ENCODE data around the gene SLC39A9.

Gene SLC39A9

DNA sequence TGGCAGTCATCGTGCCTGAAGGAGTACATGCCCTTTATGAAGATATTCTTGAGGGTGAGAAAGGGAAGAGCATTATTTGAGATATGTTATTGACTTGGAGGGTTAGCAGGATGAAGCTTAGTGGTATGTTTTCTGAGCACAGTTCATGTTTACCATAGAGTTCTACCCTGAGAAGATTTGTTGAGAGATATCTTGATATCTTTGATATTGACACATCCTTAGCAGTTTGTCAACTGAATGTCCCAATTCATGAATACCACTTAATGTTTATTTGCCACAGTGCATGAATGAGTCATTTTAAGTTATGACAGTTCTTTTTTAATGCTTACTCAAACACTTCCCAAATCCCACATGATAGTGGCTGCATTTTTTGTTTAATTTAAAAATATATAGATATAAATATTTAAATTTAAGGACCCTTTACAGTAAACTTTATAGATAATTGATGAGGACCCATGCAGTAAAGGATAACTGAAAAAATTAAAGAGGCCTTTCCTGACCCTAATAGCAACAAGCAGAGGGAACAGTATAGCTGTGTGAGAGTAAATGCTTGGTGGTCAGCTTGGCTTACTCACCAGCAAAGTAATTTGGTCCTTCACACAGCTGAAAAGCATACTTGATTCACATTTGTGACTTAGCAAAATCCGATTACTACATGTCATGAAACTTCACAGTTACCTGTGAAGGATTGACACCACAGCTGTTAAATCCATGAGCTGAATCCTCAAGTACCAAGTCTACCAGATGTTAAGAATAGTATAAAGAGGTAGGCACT lies 25.8 kb downstream of the SLC39A9 start:
- no peak for DNase-seq (ENCODE audit: low spot score)

DNA sequence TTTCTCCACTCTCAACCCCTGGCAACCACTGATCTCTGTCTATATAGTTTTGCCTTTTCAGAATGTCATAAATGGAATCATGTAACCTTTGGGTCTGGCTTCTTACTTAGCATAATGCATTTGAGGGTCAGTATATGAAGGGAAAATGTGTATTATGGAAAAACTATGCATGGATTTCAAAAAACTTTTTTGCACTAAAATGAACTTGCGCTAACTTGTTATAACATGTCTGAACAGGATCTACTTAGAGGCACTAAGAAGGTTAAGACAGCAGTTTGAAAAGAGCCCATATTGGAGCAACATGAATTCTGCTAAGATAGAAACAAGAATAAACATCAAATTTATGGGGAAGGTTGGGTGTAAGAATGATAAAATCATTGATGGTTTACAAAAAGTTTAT lies 29.1 kb downstream of the SLC39A9 start:
- DNase-seq (ENCODE audit: low spot score) = no peak

DNA sequence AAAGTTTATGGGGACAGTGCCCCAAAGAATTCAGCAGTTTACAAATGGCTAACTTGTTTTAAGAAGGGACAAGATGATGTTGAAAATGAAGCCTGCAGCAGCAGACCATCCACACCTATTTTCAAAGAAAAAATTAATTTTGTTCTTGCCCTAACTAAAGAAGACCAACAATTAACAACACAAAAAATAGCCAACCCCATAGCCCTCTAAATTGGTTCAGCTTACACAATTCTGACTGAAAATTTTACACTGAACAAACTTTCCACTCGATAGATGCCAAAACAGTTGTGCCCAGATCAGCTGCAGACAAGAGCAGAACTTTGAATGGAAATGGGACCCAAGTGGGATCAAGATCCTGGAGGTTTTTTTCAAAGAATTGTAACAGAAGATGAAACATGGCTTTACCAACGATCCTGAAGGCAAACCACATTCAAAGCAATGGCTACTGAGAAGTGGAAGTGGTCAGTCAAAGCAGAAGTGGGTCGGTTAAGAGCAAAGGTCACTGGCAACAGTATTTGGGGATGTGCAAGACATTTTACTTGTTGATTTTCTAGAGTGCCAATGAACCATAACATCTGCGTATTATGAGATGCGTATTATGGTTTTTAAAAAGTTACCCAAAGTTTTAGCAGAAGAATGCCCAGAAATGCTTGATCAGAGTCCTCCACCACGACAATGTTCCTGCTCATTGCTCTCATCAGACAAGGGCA lies 30.0 kb downstream of the SLC39A9 start:
- no peak for DNase-seq (ENCODE audit: low spot score)

DNA sequence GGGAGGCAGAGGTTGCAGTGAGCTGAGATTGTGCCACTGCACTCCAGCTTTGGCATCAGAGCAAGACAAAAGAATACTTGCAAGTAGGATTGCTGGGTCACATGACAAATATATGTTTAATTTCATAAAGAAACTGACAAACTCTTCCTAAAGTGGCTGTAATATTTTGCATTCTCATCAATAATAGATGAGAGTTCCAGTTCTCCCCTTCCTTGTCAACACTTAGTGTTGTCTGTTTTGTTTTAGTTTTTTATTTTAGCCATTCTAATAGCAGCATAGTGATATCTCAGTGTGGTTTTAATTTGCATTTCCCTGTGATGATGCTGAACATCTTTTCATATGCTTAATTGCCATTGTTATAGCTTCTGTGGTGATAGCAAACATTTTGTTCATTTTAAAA lies 31.2 kb downstream of the SLC39A9 start:
- no peak for DNase-seq (ENCODE audit: low spot score)

DNA sequence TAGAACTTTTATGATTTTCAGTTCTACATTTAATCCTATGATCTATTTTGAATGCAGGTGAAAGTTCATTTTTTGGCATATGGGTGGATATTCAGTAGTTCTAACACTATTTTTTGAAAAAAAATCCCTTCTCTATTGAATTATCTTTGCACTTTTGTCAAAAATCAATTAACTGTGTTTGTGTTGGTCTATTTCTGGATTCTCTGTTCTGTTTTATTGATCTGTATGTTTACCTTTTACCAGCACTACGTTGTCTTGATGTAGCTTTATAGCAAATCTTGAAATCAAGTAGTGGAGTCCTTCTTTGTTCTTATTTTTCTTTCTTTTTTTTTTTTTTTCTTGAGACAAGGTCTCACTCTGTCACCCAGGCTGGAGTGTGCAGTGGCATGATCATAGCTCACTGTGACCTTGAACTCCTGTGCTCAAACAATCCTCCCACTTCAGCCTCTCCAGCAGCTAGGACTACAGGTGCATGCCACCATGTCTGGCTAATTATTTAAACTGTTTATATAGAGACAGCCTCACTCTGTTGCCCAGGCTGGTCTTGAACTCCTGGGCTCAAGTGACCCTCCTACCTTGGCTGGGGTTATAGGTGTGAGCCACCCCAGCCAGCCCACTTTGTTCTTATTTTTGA lies 31.9 kb downstream of the SLC39A9 start:
- DNase-seq (ENCODE audit: low spot score) = no peak

DNA sequence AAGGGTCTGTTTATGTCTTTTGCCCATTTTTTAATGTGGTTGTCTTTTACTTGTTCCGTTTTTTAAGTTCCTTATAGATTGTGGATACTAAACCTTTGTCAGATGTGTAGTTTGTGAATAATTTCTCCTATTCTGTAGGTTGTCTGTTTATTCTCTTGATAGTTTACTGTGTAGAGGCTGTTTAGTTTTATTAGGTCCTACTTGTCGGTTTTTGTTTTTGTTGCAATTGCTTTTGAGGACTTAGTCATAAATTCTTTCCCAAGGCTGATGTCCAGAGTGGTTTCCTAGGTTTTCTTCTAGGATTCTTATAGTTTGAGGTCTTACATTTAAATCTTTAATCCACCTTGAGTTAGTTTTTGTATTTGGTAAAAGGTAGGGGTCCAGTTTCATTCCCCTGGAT lies 33.9 kb downstream of the SLC39A9 start:
- no peak for DNase-seq (ENCODE audit: low spot score)

DNA sequence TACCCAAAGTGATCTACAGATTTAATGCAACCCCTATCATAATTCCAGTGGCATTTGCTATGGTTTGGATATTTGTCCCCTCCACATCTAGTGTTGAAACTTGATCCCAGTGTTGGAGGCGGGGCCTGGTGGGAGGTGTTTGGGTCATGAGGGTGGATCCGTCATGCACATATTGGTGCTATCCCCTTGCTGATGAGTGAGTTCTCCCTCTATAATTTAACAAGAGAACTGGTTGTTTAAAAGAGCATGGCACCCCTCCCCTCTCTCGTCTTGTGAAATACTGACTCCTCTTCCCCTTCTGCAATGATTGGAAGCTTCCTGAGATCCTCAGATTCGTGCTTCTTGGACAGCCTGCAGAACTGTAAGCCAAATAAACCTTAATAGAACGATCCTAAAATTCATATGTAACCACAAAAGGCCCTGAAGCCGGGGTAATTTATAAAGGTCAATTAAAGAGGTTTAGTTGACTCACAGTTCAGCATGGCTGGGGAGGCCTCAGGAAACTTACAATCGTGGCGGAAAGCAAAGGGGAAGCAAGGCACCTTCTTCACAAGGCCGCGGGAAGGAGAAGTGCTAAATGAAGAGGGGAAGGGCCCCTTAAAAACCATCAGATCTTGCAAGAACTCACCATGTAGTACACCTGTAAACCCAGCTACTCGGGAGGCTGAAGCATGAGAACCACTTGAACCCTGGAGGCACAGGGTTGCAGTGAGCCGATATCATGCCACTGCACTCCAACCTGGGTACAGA lies 41.2 kb downstream of the SLC39A9 start:
- DNase-seq (ENCODE audit: low spot score) = no peak

DNA sequence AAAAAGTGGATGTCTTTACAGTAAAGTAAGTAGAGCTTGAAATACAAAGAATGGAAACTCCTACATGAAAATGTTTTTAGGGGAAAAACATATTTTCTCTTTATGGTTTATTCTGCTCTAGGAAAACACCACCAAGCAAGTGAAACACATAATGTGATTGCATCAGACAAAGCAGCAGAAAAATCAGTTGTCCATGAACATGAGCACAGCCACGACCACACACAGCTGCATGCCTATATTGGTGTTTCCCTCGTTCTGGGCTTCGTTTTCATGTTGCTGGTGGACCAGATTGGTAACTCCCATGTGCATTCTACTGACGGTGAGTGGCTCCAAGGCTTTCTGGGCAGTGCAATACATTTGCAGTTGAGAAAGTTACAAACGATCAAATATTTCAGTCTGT lies 43.5 kb downstream of the SLC39A9 start:
- DNase-seq (ENCODE audit: low spot score) = no peak

DNA sequence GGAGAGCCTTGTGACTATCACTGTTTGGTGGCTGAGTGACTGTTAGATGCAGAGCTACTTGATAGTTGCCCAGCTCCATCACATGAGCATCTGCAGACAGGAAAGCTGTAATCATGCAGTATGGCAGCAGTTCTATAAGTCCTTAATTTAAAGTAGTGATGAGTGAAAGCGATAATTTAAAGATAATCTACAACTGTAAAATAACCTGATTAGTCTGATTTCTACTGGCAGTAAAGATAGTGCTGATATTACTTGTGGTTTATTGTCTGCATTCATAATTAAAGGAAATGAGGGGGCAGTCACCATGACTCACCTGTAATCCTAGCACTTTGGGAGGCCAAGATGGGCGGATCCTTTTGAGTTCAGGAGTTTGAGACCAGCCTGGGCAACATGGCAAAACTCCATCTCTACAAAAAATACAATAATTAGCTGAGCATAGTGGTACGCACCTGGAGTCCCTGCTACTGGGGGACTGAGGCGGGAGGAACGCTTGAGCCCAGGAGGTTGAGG lies 44.9 kb downstream of the SLC39A9 start:
- no peak for DNase-seq (ENCODE audit: low spot score)

DNA sequence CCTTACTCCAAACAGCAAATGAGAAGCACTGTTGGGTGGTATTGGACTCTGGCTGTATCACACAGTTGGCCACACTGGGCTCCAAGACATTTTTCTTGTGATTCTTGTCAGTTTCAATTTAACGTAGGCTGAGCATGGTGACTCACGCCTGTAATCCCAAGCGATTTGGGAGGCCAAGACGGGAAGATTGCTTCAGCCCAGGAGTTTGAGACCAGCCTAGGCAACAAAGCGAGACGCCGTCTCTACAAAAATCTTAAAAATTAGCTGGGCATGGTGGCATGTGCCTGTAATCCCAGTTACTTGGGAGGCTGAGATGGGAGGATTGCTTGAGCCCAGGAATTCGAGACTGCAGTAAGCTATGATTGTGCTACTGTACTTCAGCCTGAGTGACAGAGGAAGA lies 50.7 kb downstream of the SLC39A9 start:
- DNase-seq (ENCODE audit: low spot score) = no peak

DNA sequence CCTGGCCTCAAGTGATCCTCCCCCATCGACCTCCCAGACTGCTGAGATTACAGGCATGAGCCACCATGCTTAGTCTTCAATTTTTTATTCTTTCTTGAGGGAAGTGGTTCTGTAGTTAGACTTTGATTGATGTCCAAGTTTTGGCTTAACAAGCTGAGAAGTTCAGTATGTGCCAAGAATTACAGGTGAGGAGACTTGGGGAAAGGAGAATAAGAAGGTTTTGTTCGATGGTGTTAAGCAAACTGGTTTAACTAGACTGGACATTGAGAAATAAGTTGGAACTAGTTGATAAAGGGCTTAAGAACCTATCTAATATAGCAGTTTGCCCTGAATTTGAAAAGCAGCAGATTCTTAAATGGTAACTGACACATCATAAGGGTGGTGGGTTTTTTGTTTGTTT lies 53.4 kb downstream of the SLC39A9 start:
- DNase-seq (ENCODE audit: low spot score) = no peak

DNA sequence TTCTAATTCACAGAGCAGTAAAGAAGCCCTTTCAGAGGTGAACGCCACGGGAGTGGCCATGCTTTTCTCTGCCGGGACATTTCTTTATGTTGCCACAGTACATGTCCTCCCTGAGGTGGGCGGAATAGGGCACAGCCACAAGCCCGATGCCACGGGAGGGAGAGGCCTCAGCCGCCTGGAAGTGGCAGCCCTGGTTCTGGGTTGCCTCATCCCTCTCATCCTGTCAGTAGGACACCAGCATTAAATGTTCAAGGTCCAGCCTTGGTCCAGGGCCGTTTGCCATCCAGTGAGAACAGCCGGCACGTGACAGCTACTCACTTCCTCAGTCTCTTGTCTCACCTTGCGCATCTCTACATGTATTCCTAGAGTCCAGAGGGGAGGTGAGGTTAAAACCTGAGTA lies 59.9 kb downstream of the SLC39A9 start:
- no peak for DNase-seq (ENCODE audit: low spot score)

DNA sequence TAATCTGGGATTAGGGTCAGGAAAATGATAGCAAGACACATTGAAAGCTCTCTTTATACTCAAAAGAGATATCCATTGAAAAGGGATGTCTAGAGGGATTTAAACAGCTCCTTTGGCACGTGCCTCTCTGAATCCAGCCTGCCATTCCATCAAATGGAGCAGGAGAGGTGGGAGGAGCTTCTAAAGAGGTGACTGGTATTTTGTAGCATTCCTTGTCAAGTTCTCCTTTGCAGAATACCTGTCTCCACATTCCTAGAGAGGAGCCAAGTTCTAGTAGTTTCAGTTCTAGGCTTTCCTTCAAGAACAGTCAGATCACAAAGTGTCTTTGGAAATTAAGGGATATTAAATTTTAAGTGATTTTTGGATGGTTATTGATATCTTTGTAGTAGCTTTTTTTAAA lies 60.6 kb downstream of the SLC39A9 start:
- no peak for DNase-seq (ENCODE audit: low spot score)

DNA sequence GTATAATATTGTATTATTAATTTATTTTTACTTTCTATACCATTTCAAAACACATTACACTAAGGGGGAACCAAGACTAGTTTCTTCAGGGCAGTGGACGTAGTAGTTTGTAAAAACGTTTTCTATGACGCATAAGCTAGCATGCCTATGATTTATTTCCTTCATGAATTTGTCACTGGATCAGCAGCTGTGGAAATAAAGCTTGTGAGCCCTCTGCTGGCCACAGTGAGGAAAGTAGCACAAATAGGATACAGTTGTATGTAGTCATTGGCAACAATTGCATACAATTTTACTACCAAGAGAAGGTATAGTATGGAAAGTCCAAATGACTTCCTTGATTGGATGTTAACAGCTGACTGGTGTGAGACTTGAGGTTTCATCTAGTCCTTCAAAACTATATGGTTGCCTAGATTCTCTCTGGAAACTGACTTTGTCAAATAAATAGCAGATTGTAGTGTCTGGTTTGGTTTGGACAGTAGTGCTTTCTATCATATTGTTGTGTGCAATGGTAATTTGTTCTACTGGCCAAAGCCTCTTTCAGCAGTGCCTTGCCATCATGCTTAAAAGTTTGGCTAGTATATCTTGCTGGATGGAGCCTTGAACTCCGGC lies 61.7 kb downstream of the SLC39A9 start:
- DNase-seq (ENCODE audit: low spot score) = peak; percentile 54

DNA sequence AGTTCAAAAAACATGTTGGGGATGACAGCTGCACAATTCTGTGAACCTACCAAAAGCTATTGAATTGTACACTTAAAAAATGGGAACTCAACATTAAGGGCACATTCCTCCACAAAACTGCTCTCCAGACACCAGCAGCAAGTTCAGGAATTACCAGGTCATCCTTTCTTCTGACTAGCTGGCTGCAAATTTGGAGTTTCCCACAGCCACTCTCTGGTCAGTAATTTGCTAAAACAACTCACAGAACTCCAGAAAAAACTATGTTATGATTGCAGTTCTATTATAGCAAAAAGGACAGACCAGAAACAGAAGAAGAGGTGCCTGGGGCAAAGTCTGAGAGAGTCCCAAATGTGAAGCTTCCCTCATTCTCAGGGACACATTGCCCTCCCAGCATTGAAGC lies 65.9 kb downstream of the SLC39A9 start:
- DNase-seq (ENCODE audit: low spot score) = no peak

DNA sequence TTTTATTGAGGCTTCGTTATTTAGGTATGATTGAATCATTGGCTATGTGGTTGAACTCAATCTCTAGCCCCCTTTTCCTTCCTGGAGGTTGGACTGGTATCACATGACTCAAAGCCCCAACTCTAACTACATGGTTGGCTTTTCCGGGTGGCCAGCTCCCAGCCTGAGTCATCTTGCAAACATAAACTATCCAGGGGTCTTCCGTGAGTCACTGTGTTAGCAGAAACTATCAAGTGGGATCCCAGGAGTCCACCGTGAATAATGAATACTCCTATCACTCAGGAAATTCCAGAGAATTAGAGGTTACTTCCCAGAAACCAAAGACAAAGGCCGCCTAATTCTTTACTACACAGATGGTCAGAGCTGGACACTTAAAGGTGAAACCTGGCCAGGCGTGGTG lies 66.3 kb downstream of the SLC39A9 start:
- no peak for DNase-seq (ENCODE audit: low spot score)

DNA sequence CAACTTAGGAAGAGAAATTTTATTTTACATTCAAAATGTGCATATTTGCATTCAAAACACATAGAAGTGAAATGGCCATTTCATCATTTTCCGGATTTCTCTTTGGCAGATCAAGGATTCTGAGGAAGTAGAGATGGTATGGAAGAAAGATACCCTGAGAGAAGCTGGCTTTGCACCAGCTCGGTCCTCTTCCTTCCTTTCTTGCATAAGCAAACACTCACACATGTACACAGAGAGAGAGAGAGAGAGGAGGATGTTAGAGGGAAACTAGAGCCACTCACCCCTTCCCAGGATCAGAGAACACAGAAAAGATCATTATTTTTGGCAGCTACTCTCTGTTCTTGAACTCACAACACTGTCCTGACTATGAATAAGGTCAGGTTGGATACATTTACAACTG lies 70.5 kb downstream of the SLC39A9 start:
- DNase-seq (ENCODE audit: low spot score) = no peak

DNA sequence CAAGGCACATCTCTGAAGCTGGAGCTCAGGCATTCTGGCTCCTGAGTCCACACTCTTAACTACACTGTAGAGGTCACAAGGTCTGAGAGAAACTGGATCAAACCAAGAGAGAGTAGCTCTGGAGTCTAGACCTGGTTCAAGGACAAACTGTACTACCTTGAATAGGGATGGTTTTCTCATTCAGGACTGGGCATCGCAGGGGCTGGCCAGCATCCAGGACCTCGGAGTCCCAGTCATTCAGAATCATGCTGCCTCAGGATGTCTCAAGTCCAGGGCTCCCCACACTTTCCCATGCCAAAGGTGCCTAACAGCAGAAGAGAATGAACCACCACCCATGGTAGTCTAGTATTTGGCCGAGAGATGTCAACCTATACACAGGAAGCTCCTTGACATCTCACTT lies 72.9 kb downstream of the SLC39A9 start:
- DNase-seq (ENCODE audit: low spot score) = no peak

DNA sequence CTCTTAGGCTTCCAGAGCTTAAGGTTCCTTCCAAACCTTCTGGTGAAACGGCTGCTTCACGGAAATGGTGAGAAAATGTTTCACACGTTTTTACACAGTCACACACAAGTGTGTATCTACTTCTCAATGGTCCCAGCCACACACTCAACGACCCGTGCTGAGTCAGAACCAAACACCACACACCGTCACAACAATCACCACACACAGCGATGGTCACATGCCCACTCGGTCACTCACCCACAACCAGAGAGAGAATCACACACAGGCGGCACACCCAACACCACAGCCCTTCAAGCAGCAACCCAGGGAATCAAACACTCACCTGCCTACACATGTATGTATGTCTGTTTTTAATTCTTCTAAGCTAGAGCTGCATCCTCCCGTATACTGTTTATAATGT lies 73.4 kb downstream of the SLC39A9 start:
- no peak for DNase-seq (ENCODE audit: low spot score)

DNA sequence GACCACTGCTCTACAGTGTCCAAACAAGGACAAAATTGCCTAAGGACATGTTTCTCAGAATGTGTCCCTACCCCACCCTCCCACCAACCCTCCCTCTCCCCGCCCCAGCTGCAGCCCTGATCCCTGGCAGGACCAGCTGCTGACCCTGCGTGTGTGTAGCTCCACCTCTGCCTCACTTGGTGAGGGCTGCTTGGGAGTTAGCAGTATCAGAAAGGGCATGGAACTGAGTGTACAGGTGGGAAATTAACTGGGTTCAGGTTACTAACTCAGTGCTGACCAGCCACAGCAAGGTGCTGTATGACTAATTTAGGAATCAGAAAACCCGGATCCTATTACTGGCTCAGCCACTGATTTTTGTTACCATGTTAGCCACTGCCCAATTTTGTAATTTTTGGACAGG lies 74.8 kb downstream of the SLC39A9 start:
- no peak for DNase-seq (ENCODE audit: low spot score)

DNA sequence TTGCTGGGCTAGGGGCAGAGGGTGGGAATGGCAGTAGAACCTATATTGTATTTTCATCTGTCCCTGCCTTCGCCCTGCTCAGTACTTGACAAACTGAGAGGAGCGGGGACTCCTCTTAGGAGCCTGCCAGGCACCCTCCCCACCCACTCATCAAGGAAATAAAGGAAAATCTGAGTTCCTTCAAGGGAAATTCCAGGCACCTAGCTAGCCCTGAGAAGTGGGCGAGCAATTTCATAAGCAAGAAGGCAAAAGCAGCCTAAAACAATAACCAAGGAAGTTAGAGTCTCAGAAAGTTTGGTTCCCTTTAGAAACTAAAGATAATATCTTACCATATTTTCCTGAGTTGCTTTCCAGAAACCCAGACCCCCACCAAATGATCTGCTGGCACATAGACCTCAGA lies 75.5 kb downstream of the SLC39A9 start:
- DNase-seq (ENCODE audit: low spot score) = no peak

DNA sequence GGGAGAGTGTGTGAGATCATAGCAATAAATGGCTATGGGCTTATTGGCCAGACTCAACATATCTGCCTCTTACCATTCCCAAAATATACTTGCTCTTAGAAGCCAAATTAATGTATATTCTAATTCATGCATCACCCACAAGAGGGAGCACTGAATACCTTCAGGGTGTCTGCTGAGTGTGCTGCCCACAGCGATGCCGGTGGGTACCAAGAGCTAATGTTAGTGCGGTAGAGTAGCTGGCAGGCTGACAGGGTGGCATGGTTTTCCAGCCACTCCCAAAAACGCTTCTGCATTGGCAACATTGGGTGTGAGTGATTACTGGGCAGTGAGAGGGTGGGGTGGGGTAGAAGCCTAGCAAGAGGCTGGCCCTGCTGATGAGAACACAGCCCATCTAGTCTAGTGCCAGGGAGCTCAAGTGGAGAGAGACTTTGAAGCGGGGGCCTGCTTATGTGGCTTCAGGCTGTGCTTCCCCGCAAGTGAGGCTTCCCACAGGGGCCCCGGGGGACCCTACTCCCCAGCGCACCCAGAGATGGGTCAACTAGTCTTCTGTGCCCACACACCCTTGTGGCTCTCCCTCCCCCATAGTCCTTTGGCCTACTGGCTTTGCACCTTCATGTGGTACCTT lies 76.8 kb downstream of the SLC39A9 start:
- DNase-seq (ENCODE audit: low spot score) = no peak

Data from CD4-positive, alpha-beta T cell treated with Interleukin-15 for 4 hours (primary cell).